Stimulated activated CD4-positive, alpha-beta T cell treated with anti-CD3 and anti-CD28 coated beads, Interleukin-4, amount 100 ng/mL, for 24 hours (primary cell): ENCODE results near the gene GALM.
"Not testable (repeated sequence)": the region's sequence is repeated elsewhere in the genome, so short reads cannot be mapped to it uniquely, and the experiment has no call there.

Experiments used
- DNase-seq: peaks from one replicate; pipeline ENCODE4 v3.0.0-alpha.2; 2020

GALM gene

DNA sequence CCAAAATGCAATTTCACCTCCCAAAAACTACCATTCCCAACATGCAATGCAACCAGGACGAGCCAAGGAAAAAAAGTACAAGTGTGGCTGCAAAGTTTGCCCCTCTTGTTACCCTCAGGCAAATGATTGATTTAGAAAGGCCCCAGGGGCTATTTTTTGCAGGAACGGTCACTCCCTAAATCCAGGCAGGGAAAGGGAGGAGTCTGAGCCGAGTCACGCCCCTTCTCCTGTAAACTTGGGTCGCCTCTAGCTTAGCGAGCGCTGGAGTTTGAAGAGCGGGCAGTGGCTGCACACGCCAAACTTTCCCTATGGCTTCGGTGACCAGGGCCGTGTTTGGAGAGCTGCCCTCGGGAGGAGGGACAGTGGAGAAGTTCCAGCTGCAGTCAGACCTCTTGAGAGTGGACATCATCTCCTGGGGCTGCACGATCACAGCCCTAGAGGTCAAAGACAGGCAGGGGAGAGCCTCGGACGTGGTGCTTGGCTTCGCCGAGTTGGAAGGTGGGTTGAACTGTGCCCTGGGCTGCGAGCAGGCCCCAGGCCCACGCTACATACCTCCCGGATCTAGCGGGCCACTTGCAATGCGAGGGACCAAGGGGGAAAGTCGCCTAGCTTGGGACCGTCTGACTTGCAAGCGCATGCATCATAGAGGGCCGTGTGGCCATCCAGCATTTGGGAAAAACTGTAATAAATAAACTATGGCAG, at the start of gene GALM:
Gene GALM (plus strand): TSS at position 261 of the 702 bp plus-strand sequence. CDS start 48 bp downstream, at position 309.
- DNase-seq: peak; percentile 69

DNA sequence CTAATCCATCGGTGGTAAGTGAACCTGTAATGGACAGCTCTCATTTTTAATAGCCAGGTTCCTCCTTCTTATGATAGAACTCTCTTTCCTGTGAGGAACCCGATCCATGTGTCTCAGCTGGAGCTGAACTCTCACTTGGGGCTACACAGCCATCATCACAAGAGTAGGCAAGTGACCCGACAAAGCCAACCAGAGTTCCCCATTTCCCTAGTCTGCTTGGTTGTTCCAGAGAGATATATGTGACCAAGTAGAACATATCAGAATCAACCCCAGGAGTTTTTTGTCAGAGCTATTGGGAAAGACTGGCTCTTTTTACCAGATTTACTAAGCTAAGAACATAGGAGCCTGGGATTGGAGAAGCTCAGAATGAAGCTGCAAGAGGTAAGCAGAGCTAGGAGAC, 48.6 kb upstream of the GALM start:
- DNase-seq: no peak

DNA sequence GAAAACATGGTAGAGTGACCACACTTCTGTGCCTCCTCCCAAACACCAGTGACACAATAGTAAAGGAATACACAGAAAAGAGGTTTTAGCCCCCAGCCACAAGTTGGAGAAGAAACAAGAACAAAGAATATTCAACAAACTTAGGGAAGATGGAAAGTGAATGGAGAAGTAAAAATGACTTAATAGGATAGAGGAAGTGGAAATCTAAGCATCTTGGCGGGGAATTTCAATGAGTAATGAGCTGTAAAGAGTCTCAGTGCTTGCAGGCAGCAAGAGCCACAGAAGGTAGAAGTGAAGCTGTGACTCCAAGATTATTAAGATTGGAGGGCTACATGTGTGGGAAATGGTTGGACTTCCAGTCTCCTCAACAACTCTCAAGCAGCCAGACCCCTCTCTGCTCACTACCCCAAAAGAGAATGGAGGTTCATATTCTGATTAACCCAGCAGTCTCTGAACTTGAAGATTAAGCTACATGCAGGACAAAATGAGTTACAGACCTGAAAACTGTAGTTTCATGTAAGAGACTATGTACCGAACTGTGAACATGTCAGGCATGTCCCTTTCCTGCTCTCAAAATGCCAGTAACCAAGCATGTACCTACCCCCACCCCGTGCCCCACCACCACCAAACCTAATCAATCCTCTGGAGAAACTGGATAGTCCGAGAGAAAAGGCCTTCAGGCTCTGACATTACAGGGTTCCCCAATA, 46.3 kb upstream of the GALM start:
- DNase-seq: no peak

DNA sequence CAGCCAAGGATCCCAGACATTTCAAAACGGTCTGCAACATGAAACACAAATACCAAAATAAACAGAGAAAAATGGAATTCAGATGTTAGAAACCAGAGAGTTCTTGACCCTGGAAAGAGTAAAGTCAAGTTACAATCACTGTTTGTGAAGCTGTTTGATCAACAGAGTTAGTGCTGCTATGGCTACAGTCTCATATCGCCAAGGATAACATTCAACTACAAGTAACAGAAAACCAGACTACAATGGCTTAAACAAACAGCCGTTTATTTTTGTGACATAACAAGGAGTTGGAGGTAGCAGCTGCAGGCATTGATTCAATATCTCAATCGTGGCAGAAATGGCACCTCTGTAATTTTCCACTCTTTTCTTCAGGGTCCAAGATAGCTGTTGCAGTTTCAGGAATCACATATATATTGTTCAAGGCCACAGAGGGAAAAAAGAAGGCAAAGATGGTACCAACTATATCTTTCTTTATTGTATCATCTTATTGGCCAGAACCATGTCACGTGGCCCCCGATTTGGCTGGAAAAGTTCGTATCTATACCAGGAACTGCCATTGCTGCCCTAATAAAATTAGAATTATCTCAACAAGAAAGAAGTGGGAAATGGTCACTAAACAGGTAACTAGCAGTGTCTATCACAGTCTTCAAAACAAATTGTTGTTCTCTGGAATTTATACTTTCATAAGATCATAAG, 45.5 kb upstream of the GALM start:
- DNase-seq: no peak

DNA sequence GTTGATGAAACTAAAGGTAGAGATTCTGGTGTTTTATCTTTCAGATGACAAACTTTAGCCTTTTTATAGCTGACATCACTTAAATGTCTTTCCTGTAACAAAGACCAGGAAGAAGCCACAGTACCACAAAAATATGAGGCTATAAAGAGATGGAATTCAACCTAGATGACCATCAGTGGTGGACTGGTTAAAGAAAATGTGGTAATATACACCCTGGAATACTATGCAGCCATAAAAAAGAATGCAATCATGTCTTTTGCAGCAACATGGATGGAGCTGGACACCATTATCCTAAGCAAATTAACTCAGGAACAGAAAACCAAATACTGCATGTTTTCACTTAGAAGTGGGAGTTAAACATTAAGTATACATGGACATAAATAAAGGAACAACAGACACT, 44.9 kb upstream of the GALM start:
- DNase-seq: no peak

DNA sequence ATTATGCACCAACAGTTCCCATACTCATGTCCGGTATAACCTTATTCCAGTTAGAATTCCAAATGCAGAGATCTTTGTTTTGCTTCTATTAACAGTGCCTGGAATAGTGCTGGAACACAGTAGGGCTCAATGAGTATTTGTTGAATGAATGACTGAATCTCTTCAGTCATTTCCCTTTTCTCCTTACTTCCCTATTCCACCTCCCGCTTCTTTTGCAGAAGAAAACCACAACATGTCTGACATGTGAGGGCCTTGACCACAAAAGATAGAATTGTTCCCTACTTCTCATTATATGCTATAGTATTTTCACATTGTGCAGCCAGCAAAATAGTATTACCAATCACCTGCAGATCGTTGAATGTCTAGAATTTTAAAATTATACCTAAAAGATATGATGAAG, 43.7 kb upstream of the GALM start:
- no peak for DNase-seq

DNA sequence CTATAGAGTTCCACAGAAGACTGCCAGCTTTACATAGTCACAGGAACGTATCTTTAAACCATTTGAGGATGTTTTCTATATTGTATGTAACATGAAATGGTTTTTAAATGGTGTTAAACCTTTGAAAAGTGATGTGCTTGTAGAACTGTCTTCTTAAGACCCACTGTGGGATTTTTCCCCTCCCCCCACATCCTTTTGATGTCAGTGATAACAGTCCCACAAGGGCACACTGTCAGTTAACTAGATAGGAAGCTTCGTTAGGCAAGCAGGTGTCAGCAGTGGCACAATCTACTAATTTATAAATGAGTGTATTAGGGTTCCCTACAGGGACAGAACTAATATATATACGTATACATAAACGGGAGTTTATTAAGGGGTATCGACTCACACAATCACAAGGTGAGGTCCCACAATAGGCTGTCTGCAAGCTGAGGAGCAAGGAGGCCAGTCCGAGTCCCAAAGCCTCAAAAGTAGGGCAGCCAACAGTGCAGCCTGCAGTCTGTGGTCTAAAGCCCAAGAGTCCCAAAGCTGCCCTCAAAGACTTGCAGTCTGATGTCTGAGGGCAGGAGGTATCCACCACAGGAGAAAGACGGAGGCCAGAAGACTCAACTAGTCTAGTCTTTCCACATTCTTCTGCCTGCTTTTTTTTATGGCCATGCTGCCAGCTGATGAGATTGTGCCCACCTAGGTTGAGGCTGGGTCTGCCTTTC, 39.4 kb upstream of the GALM start:
- peak; percentile 20 for DNase-seq

DNA sequence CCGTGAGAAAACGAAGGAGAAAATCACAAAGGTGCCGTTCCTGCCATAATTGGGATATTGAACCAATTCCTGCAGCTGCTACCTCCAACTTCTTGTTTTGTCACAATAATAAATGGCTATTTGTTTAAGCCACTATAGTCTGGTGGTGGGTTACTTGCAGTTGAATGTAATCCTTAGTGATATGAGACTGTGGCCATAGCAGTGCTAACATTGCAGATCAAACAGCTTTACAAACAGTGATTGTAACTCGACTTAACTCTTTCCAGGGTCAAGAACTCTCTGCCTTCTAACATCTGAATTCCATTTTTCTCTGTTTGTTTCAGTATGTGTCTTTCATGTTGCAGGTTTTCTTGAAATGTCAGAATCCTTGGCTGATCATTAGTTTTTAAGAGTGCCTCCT, 38.5 kb upstream of the GALM start:
- no peak for DNase-seq

DNA sequence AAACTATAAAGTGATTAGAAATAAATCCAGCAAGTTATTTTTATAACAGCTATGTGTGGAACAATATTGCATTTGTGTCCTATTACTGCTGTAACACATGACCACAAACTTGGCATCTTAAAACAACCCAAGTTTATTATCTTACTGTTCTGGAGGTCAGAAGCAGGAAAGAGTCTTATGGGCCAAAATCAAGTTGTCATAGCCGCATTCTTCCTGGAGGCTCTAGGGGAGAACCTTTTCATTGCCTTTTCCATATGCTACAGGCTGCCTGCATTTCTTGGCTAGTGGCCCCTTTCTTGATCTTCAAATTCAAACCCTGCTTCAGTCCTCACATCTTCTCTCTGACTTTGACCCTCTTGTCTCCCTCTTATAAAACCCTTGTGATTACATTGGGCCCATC, 36.2 kb upstream of the GALM start:
- DNase-seq: no peak

DNA sequence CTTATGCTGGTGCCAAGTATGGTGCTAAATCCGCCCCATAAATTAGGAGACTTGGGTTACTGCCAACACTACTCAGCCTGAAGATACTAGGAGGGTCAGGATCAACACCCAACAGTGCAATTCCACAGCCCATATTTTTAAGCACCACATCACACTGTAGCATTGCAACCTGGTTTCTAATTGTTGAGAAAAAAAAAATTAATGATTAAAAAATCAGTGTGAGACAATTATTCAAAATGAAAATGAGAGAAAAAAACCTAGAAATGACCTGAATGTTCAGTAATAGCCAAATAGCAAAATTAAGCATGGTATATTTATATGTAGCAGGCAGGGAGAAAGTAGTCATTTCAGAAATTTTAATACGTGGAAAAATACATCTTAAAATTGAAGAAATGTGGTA, 33.9 kb upstream of the GALM start:
- DNase-seq: no peak

DNA sequence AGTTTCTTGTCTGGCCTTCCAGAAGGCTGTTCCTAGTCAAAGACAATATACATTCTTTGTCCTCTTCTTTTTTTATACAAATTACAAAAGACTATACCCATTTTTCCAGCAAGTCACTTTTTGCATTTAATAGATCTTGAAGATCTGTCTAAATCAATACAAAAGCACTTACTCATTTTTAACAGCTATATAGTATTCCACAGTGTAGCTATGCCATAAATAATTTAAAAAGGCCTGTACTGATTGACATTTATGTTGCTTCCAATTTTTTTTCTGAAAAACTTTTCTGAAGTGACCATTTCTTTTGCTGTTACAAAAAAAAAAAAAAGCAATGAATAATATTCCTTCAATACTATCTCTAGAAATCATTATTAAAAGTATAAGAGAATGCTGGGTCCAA, 32.9 kb upstream of the GALM start:
- DNase-seq: no peak

DNA sequence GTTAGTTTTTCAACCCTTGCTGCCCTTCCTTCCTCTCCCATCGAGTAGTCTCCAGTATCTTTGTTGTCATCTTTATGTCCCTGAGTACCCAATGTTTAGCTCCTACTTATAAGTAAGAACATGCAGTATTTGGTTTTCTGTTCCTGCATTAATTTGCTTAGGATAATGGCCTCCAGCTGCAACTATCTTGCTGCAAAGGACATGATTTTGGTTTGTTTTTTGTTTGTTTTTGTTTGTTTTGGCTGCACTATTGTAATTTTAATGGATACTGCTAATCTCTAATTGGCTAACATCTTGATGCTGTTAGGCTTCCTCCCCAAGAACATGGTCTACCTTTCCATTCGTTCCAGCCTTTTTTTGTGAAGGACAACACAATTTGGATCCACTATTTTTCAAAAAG, 32.0 kb upstream of the GALM start:
- no peak for DNase-seq

DNA sequence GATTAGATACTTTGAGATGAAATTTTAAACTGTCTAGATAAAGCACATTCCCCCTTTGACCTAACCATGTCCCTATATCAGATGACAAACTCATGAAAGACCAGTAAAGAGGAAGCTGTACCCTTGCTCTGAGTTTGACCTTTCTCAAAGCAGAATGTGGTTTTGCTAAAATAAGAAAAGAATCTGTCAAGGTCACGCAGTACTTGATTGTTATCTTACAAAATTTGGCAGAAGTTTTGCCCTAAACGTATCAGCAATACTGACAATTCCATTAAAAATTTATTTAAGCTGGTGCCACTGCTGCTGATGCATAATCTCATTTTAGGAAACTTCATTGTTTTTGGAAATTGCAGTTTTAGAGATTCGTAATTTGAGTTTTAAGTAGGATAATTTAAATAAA, 31.2 kb upstream of the GALM start:
- DNase-seq: no peak

DNA sequence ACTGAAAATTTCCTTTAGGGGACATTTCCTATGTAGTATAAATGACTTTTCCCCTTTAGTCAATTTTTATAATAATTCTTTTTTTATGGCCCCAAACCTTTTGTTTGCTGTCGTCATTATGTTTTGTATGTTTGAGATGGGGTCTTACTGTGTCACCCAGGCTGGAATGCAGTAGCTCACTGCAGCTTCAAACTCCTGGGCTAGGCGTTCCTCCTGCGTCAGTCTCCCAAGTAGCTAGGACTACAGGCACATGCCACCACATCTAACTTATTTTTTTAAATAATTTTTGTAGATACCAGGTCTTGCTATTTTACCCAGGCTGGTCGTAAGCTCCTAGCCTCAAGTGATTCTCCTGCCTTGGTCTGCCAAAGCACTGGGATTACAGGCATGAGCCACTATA, 30.8 kb upstream of the GALM start:
- no peak for DNase-seq

DNA sequence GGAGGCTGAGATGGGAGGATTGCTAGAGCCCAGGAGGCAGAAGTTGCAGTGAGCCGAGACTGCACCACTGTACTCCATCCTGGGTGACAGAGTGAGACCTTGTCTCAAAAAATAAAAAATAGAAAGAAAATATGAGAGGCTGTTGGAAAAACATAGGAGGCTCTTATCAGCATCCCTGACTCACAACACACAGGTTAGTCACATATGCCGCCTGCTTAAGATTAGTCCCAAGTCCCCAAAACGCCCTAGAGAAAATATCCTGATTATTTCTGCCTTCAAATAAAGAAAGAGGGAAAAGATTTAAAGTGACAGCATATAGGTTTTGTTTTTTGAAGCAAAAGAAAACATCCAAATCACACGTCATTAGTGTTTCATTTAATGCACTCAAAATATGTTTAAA, 29.8 kb upstream of the GALM start:
- no peak for DNase-seq

DNA sequence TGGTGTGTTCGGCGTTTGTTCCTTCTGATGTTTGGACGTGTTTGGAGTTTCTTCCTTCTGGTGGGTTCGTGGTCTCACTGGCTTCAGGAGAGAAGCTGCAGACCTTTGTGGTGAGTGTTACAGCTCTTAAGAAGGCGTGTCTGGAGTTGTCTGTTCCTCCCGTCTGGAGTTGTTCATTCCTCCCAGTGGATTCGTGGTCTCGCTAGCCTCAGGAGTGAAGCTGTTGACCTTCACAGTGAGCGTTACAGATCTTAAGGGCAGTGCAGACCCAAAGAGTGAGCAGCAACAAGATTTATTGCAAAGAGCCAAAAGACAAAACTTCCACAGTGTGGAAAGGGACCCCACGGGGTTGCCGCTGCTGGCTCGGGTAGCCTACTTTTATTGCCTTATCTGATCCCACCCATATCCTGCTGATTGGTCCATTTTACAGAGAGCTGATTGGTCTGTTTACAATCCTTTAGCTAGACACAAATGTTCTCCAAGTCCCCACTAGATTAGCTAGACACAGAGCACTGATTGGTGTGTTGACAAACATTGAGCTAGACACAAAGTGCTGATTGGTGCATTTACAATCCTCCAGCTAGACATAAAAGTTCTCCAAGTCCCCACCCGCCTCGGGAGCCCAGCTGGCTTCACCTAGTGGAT, 23.4 kb upstream of the GALM start:
- DNase-seq: not testable (repeated sequence)

DNA sequence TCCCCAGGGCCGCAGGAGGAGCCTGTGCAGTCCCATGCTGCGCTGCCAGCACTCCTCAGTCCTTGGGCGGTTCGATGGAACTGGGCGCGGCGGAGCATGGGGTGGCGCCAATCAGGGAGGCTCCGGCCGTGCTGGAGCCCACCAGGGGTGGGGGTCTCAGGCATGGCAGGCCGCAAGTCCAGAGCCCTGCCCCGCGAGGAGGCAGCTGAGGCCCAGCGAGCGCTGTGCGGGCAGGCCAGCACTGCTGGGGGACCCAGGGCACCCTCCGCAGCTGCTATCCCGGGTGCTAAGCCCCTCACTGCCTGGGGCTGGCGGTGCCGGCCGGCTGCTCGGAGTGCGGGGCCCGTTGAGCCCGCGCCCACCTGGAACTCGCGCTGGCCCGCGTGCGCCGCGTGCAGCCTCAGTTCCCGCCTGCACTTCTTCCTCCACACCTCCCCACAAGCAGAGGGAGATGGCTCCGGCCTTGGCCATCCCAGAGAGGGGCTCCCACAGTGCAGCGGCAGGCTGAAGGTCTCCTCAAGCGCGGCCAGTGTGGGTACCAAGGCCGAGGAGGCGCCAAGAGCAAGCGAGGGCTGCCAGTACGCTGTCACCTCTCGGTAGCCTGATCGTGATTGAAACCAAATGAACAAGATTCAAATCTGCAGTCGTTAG, 22.8 kb upstream of the GALM start:
- no peak for DNase-seq

DNA sequence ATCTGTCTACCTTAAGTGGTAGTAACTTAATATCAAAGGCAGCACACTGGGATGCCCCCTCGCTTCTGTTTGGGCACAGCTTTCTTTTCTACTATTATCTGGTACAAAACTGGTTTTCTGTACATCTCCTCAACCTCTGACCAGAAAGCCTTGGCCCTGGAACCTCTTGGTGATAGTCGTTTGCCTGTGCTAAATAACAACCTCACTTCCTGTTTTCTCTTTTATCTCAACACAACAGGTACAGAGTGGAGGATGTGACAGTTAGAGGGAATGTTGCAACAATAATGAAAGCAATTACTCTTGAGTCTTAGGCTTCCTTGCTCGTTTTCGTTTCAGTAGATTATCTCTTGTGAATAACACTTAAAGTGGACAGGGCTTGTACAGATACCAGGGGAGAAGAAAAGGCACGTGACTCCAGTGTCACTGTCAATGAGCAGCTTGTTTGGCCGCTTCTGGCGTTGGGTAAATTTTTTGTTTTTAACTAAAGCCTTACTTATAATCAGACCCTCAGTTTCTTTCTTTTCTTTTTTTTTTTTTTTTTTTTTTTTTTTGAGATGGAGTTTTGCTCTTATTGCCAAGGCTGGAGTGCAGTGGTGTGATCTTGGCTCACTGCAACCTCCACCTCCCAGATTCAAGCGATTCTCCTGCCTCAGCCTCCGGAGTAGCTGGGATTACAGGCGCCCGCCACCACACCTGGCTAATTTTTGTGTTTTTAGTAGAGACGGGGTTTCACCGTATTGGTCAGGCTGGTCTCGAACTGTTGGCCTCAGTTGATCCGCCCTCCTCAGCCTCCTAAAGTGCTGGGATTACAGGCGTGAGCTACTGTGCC, 22.0 kb upstream of the GALM start:
- DNase-seq: not testable (repeated sequence)

DNA sequence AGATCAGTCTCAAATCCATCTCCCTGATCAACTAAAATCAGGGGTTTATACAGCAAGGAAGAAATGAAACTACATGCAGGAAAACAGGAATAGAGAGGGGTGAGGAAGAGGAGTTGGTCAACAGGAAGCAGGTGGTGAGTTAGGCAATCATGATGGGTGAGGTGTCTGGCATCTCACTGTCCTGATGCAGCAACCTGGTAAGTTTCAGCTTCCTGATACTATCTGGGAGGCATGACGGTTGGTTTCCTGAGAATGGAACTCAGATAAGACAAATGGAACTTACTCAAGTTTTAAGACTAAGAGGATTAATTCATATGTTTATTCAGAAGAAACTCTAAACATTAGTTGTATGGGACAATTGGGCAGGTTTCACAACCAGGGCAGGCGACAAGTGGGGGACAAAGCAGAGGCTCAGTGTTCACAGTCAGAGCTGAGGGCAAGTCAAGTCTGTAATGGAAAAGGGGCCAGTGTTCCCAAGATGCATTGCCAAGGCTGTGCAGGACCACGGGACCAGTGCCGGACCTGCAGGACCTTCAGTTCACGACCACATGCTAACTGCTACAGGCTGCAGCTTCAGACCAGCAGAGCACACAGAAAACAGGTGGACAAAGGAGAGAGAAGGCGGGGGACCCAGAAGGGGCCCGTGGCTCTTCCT, 17.7 kb upstream of the GALM start:
- DNase-seq: no peak

DNA sequence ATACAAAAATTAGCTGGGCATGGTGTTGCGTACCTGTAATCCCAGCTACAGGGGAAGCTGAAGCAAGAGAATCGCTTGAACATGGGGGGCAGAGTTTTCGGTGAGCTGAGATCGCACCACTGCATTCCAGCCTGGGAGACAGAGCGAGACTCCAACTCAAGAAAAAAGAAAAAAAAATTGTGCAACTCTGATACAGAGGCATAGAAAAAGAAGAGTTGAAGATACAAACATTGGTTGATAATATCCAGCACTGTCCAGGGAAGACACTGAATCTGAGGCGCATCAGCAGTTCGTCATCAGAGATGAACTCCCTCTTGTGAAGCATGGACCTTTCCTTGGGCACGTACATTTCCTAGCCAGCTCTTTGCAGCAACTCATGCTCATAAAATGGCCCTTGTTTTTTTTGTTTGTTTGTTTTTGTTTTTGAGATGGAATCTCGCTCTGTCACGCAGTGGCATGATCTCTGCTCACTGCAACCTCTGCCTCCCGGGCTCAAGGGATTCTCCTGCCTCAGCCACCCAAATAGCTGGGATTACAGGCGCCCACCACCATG, 16.7 kb upstream of the GALM start:
- no peak for DNase-seq

DNA sequence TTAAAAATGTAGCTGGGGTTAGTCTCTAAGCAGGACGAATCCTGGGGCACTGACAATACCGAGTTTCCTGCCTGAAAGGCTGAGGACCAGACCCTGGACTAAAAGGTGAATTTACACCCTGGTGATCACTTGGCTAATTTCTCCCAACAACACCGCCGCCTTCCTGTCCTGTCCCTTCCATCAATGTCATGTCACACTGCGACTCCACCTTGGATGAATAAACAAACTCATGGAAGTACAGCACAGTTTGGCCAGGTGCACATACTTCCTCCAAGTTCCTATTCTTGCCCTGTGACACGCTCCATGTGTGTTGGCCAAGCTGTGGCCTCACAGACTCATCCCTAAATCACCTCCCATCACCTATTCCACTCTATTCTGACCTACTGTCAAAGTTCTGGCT, 15.9 kb upstream of the GALM start:
- DNase-seq: no peak
